SU-DHL-6 (cell line): ENCODE measurements around the gene TP53RK.

Experiments used
- EZH2phosphoT487 ChIP-seq: fragments of 200-600 bp; sonication (generic), shearing (Covaris generic); conservative IDR thresholded peaks from 2 replicates; pipeline ENCODE4 v1.6.1; 2018; ENCODE audit warnings: mild to moderate bottlenecking, antibody characterized with exemption, low read length, moderate library complexity, mixed read lengths
- TF ChIP-seq, protein P1 (sequence below): fragments of 200-600 bp; sonication (generic); IDR thresholded peaks from one replicate; pipeline ENCODE4 v1.5.1; 2017; ENCODE audit warnings: antibody characterized with exemption, mild to moderate bottlenecking, low read length, moderate library complexity; ENCODE audit not compliant: insufficient read depth, poor library complexity, severe bottlenecking

DNA sequence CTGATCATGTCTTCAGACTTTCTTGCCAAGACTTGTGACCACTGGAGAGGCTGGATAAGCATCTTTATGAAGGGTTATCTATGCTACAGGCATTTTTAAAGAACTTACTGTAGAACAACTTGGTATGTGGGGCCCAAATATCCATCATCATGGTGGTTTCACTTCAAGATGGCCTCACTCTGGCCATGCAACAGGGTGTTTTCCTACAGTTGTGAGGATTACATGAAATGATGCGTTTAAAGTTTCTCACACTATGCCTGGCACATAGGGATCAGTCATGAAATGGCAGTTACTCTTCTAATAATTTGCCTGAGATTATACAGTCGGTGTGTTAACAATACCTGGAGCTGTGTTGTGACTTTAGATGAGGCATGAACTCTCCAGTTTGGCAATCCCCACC is 33.2 kb upstream of the TP53RK start:
- TF ChIP-seq, protein P1, sequence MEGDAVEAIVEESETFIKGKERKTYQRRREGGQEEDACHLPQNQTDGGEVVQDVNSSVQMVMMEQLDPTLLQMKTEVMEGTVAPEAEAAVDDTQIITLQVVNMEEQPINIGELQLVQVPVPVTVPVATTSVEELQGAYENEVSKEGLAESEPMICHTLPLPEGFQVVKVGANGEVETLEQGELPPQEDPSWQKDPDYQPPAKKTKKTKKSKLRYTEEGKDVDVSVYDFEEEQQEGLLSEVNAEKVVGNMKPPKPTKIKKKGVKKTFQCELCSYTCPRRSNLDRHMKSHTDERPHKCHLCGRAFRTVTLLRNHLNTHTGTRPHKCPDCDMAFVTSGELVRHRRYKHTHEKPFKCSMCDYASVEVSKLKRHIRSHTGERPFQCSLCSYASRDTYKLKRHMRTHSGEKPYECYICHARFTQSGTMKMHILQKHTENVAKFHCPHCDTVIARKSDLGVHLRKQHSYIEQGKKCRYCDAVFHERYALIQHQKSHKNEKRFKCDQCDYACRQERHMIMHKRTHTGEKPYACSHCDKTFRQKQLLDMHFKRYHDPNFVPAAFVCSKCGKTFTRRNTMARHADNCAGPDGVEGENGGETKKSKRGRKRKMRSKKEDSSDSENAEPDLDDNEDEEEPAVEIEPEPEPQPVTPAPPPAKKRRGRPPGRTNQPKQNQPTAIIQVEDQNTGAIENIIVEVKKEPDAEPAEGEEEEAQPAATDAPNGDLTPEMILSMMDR = no peak
- TF ChIP-seq EZH2phosphoT487 = no peak
